GM12874 (cell line): ENCODE data around the gene CNOT6L.

Source experiments
- CTCF ChIP-seq: IDR thresholded peaks from 2 replicates; pipeline ENCODE4 v1.5.1; 2011; ENCODE audit warnings: low read depth, mild to moderate bottlenecking, control low read depth, low read length, moderate library complexity; ENCODE audit not compliant: insufficient read depth

Gene CNOT6L

GRCh38 chr4:77742054-77742453 lies 77.1 kb downstream of the CNOT6L start:
- TF ChIP-seq CTCF = no peak

GRCh38 chr4:77740480-77740879 lies 78.7 kb downstream of the CNOT6L start:
- TF ChIP-seq CTCF = no peak

- TF ChIP-seq CTCF = no peak
These were observed 84.2 kb downstream of the CNOT6L start for GRCh38 chr4:77734928-77735327.

DNA sequence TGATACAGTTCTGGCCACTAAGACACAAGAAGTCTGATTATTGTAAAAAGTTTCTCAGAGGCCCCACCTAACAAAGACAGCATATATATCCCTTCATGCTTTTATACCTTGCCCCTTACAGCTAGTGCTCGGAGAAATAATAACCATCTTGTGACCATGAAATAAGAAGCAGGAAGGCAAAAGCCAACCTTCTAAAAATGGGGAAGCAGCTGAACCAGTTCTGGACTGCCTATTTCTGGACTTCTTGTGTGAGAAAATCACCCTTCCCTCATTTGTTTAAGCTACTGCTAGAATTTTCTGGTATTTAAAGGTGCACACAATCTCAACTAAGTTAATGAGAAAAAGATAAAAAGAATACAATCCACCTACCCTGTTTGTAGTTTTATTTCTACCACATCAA lies 87.5 kb downstream of the CNOT6L start:
- TF ChIP-seq CTCF = no peak

GRCh38 chr4:77728420-77728819 lies 90.7 kb downstream of the CNOT6L start:
- TF ChIP-seq CTCF = no peak

GRCh38 chr4:77721073-77721472 lies 98.1 kb downstream of the CNOT6L start:
- no peak for TF ChIP-seq CTCF

- no peak for TF ChIP-seq CTCF
These were observed 103.5 kb downstream of the CNOT6L start for GRCh38 chr4:77715414-77716290.
